Measurements from ENCODE around the gene PTAFR. TPM values are rescaled to one million over a fixed set of nuclear protein-coding genes. Genes with fewer than 3 reads are reported as not detected.

The PTAFR gene, protein sequence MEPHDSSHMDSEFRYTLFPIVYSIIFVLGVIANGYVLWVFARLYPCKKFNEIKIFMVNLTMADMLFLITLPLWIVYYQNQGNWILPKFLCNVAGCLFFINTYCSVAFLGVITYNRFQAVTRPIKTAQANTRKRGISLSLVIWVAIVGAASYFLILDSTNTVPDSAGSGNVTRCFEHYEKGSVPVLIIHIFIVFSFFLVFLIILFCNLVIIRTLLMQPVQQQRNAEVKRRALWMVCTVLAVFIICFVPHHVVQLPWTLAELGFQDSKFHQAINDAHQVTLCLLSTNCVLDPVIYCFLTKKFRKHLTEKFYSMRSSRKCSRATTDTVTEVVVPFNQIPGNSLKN
- total RNA-seq (2022; extraction: Qiagen RNA extraction), result 0.09 to 0.17 TPM (median 0.13 TPM) in 5 replicates

GRCh38 chr1:28176492-28177470, at the start of gene PTAFR:
Gene PTAFR (minus strand): TSS chr1:28176690. CDS start chr1:28151021, 25,669 bp downstream.

Other genes with a start within 250 kb of the PTAFR start
- gene SMPDL3B, start 241.7 kb downstream of the PTAFR start, total RNA-seq (2022; extraction: Qiagen RNA extraction), result 1.1 to 1.6 TPM (median 1.3 TPM) in 5 replicates
- 4.2 to 6.5 TPM (median 5.7 TPM) in 5 replicates for gene XKR8, start 216.7 kb downstream of the PTAFR start, total RNA-seq (2022; extraction: Qiagen RNA extraction)
- 4.8 to 6.3 TPM (median 5.9 TPM) in 5 replicates for gene EYA3, start 88.1 kb downstream of the PTAFR start, total RNA-seq (2022; extraction: Qiagen RNA extraction)
- 64.3 to 75.0 TPM (median 68.2 TPM) in 5 replicates for gene DNAJC8, start 56.3 kb upstream of the PTAFR start, total RNA-seq (2022; extraction: Qiagen RNA extraction)
- gene ATP5IF1, start 59.4 kb upstream of the PTAFR start, total RNA-seq (2022; extraction: Qiagen RNA extraction), result 154 to 171 TPM (median 160 TPM) in 5 replicates
- 6.4 to 10.4 TPM (median 7.1 TPM) in 5 replicates for gene SESN2, start 82.8 kb upstream of the PTAFR start, total RNA-seq (2022; extraction: Qiagen RNA extraction)
- 13.1 to 17.4 TPM (median 17.2 TPM) in 5 replicates for gene MED18, start 152.3 kb upstream of the PTAFR start, total RNA-seq (2022; extraction: Qiagen RNA extraction)
- 20.6 to 26.3 TPM (median 21.9 TPM) in 5 replicates for gene PHACTR4, start 193.1 kb upstream of the PTAFR start, total RNA-seq (2022; extraction: Qiagen RNA extraction)

All from A549 treated with AZD2906 at 1 μM for 4 hours (cell line).